Measurements from ENCODE around the gene MAP3K1.

Gene MAP3K1

DNA sequence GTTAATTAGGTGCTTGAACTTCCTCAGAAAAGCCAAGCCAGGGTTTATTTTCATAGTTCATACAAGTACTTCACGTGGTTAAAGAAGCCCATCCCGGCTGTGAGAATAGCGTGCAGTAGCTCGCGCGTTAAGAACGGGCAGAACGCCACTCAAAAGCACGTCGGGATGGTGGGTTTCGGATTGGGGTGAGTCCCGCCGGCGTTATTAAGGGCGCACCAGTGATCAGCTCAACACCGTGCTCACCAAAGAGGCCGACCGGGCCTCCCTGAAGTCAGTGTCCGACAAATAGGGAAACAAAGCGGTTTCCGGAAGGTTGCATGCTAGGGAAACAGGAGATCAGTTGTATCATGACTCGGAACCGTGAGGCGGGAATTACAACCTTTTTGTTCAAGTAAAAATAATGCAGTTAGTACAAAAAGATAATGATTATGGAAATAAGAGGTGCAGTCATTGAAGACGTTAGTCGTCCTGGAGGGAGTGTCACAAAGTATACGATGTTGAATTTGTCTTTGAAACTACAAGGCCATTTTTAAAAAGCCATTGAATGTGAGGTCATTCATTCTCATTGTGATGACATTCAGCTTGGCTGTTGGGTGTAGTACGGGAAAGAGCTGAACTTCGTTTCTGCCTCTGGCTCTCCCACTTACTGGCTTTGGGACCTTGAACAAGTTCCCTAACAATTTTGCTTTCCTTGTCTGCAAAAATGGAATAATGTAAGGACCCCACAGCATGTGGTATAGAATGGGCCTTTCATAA lies 95.0 kb downstream of the MAP3K1 start:
- POLR2A ChIA-PET, result interaction anchor here (0.6 to 2.0 kb wide), 3 partner anchors 13 to 641 kb away, joined by 3 to 8 read pairs (median 3); no protein-coding TSS in a partner anchor

DNA sequence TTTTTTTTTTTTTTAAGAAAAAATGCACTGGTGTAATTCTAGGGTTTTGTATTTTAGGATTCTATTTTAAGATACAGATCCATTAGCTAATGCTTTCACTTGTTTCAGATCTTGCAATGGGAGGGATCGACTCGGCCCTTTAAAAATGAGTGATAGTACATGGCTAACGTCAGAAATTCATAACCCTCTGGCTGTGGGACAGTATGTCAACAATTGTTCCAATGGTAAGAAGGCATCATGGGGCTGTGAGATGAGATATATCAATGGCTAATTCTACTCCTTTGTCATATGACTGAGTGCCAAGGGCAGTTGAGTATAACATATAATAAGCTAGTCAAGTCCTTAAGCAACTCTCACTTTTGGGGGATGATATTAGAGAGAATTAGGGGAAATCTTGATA lies 98.4 kb downstream of the MAP3K1 start:
- no peak for TF ChIP-seq CTCF (IDR thresholded peaks at IDR 0.05; ENCODE audit: insufficient read depth, low read length, missing control alignments)
- no peak overlapping the region for H3K4me3 ChIP-seq (ENCODE audit: low read depth, low read length)
- DNase-seq (ENCODE audit: low read depth, low spot score), result no peak
- ChIA-PET POLR2A (interaction anchor here (0.7 kb wide), 1 partner anchor 596 kb away, joined by 3 read pairs; no protein-coding TSS in a partner anchor), CTCF (no interaction called here)

More for the DNA sequence above, 95.0 kb downstream of the MAP3K1 start:
- peak overlapping the region; percentile 68 for H3K4me3 ChIP-seq (ENCODE audit: low read depth, low read length)
- CTCF ChIA-PET, result interaction anchor here (1.1 to 2.7 kb wide), 3 partner anchors 8 to 309 kb away, joined by 3 to 34 read pairs (median 5); no protein-coding TSS in a partner anchor
- TF ChIP-seq CTCF (IDR thresholded peaks at IDR 0.05; ENCODE audit: insufficient read depth, low read length, missing control alignments), result no peak
- DNase-seq (ENCODE audit: low read depth, low spot score), result no peak

DNA sequence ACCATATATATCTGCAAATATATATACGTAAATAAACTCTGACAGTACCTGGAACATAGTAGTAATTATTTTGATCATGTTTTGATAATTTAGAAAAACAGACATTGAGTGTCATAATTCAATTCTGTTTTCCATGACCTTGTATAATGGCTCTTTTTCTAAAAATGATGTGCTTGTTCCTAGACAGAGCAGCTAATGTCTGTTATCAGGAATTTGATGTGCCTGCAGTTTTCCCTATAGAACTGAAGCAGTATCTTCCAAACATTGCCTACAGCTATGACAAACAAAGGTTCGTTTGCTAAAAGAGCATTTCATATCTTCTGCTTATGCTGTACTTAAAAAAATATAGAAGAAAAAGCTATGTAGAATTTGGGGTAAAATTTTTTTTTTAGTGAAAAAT lies 99.3 kb downstream of the MAP3K1 start:
- CTCF ChIA-PET, result interaction anchor here (1.5 to 2.0 kb wide), 2 partner anchors 14 kb away, joined by 5 to 7 read pairs; no protein-coding TSS in a partner anchor
- no peak for DNase-seq (ENCODE audit: low read depth, low spot score)
- POLR2A ChIA-PET, result no interaction called here
- TF ChIP-seq CTCF (IDR thresholded peaks at IDR 0.05; ENCODE audit: insufficient read depth, low read length, missing control alignments), result no peak
- H3K4me3 ChIP-seq (ENCODE audit: low read depth, low read length), result no peak overlapping the region

GRCh38 chr5:56917534-56917933 lies 102.2 kb downstream of the MAP3K1 start:
- CTCF ChIA-PET, result interaction anchor here (1.0 to 1.5 kb wide), 3 partner anchors 17 to 306 kb away, joined by 3 read pairs; no protein-coding TSS in a partner anchor
- no peak for TF ChIP-seq CTCF (IDR thresholded peaks at IDR 0.05; ENCODE audit: insufficient read depth, low read length, missing control alignments)
- H3K4me3 ChIP-seq (ENCODE audit: low read depth, low read length), result no peak overlapping the region
- DNase-seq (ENCODE audit: low read depth, low spot score), result no peak
- POLR2A ChIA-PET, result interaction anchor here (0.8 kb wide), 1 partner anchor 8 kb away, joined by 5 read pairs; the partner anchor contains the start of gene SETD9

DNA sequence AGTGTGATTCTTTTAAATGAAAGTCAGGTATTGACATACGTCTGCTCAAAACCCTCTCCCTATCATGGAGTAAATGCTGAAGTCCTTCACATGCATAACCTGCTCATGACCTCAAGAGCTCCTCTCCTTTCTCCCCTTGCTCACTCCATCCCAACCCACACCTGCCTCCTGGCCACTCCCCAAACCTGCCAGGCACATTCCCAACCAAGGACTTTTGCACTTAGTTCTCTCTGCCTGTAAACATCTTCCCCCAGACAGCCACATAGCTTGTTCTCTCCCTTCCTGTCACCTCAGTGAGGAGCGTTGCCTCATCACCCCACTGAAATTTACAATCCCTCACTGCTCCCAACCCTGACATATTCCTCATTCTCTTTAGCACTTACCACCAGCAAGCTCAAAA lies 102.7 kb downstream of the MAP3K1 start:
- ChIA-PET POLR2A (interaction anchor here (0.8 kb wide), 1 partner anchor 9 kb away, joined by 5 read pairs; the partner anchor contains the start of gene SETD9), CTCF (interaction anchor here (0.7 to 1.5 kb wide), 5 partner anchors 8 to 653 kb away, joined by 3 read pairs; no protein-coding TSS in a partner anchor)
- no peak for DNase-seq (ENCODE audit: low read depth, low spot score)
- TF ChIP-seq CTCF (IDR thresholded peaks at IDR 0.05; ENCODE audit: insufficient read depth, low read length, missing control alignments), result no peak
- H3K4me3 ChIP-seq (ENCODE audit: low read depth, low read length), result no peak overlapping the region

- no peak for DNase-seq (ENCODE audit: low read depth, low spot score)
- no peak for TF ChIP-seq CTCF (IDR thresholded peaks at IDR 0.05; ENCODE audit: insufficient read depth, low read length, missing control alignments)
- CTCF ChIA-PET, result no interaction called here
- H3K4me3 ChIP-seq (ENCODE audit: low read depth, low read length), result no peak overlapping the region
- POLR2A ChIA-PET, result interaction anchor here (1.5 kb wide), 1 partner anchor 253 kb away, joined by 3 read pairs; the partner anchor contains the start of gene GPBP1
Observed at GRCh38 chr5:56919942-56920662, 104.8 kb downstream of the MAP3K1 start.

All from AG04449 (cell line).